Activated CD8-positive, alpha-beta memory T cell treated with anti-CD3 and anti-CD28 coated beads for 24 hours (primary cell): ENCODE measurements around the gene GOLPH3L.
"Not testable (repeated sequence)": the region's sequence is repeated elsewhere in the genome, so short reads cannot be mapped to it uniquely, and the experiment has no call there.

Source experiments
- DNase-seq: peaks from one replicate; pipeline ENCODE4 v3.0.0-alpha.2; 2020

GOLPH3L gene

GRCh38 chr1:150613061-150613920 is 83.7 kb downstream of the GOLPH3L start:
- no peak for DNase-seq

- DNase-seq, result no peak
Observed at GRCh38 chr1:150612014-150612345, 85.0 kb downstream of the GOLPH3L start.

- DNase-seq, result no peak
Observed at GRCh38 chr1:150610576-150610975, 86.4 kb downstream of the GOLPH3L start.

- DNase-seq, result no peak
Observed at GRCh38 chr1:150609732-150610131, 87.2 kb downstream of the GOLPH3L start.

GRCh38 chr1:150606463-150607142 is 90.4 kb downstream of the GOLPH3L start:
- DNase-seq, result no peak

DNA sequence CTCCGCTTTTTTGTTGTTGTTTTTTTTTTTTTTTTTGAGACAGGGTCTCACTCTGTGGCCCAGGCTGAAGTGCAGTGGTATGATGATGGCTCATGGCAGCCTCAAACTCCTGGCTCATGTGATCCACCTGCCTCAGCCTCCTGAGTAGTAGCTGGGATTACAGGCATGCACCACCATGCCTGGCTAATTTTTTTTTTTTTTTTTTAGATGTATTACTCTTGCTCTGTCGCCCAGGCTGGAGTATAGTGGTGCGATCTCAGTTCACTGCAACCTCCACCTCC is 91.6 kb downstream of the GOLPH3L start:
- not testable (repeated sequence) for DNase-seq

DNA sequence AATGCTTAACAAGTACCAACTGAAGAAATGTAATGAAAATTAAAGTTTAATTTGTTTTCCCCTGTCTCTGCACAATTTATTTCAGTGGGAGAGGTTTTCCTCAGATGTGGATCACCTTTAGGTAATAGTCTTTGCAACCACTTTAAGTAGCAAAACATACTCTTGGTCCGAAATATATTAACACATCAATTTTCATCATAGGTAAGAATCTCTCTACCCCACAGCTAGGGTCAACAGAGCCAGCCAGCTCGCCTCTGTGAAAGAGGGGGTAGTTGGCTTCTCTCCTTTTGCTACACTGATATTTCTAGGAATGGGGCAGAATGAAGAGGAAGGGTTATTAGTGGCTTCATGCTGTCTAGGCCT is 92.7 kb downstream of the GOLPH3L start:
- DNase-seq, result no peak

DNA sequence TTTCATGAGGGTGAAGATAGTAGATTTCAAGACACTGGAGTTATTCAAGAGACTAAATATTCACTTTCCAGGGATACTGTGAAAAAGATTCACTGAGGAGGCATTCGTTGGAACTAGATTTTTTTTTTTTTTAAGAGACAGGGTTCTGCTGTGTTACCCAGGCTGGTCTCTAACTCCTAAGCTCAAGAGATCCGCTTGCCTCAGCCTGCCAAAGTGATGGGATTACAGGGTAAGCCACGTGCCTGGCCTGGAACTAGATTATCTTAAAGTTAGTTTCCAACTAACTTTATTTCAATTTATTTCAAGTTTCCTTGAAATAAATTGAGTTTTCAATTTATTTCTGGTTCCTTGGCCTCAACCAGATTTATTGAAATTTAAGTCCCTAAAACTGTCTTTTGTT is 93.2 kb downstream of the GOLPH3L start:
- DNase-seq, result no peak

GRCh38 chr1:150602372-150602771 is 94.6 kb downstream of the GOLPH3L start:
- not testable (repeated sequence) for DNase-seq

GRCh38 chr1:150601540-150601939 is 95.4 kb downstream of the GOLPH3L start:
- no peak for DNase-seq

- not testable (repeated sequence) for DNase-seq
Observed at GRCh38 chr1:150598346-150598745, 98.6 kb downstream of the GOLPH3L start.

DNA sequence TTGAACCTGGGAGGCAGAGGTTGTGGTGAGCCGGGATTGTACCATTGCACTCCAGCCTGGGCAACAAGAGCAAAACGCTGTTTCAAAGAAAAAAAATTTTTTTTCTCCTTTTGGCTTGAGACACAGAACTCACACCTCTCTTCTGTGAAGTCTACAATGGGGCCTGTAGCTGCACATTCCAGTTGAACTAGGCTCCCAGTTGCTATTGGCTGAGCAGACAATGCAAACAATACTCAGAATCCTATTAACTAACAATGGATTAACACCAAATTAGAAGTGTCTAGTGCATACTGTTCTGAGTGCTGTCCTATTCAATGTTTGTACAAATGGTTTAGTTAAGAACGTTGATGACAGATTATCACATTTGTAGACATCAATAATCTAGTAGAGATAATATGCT is 100.0 kb downstream of the GOLPH3L start:
- no peak for DNase-seq
